H1 (cell line): ENCODE measurements around the gene PRKAG1. TPM values are rescaled to one million over a fixed set of nuclear protein-coding genes. Genes with fewer than 3 reads are reported as not detected.

ENCODE experiments used
- BCL11A ChIP-seq, 2 experiments: IDR thresholded peaks; one replicate each; pipeline ENCODE4 v1.6.1; 2011; ENCODE audit warnings: low read depth in 2 of 2, low read length in 2 of 2, mild to moderate bottlenecking in 2 of 2
- CHD1 ChIP-seq: IDR thresholded peaks from 2 replicates; pipeline ENCODE4 v1.6.1; 2012; ENCODE audit warnings: low read depth, low read length, improper control_type of control experiment
- CHD2 ChIP-seq: IDR thresholded peaks from 2 replicates; pipeline ENCODE4 v1.6.1; 2012; ENCODE audit warnings: low read length, improper control_type of control experiment
- CREB1 ChIP-seq: IDR thresholded peaks from 2 replicates; pipeline ENCODE4 v1.6.1; 2012; ENCODE audit warnings: inconsistent platforms
- EGR1 ChIP-seq: IDR thresholded peaks from 2 replicates; pipeline ENCODE4 v1.6.1; 2011; ENCODE audit warnings: low read depth, low read length, borderline replicate concordance
- EZH2 ChIP-seq: fragments of 200-600 bp; sonication (generic); IDR thresholded peaks from 2 replicates; pipeline ENCODE4 v1.7.1; 2012; ENCODE audit warnings: low read depth, mild to moderate bottlenecking, moderate library complexity, low read length, inconsistent platforms; ENCODE audit not compliant: severe bottlenecking
- HDAC2 ChIP-seq, 2 experiments: fragments of 300-600 bp in 1 of 2; sonication (generic) in 1 of 2; IDR thresholded peaks; 2 replicates each; pipeline ENCODE4 v1.6.1; 2011 to 2012; ENCODE audit warnings: low read depth in 2 of 2, low read length in 2 of 2, mild to moderate bottlenecking in 2 of 2, moderate library complexity in 2 of 2, borderline replicate concordance in 1 of 2, inconsistent platforms in 1 of 2
- HDAC6 ChIP-seq: IDR thresholded peaks from one replicate; pipeline ENCODE4 v1.7.1; 2012; ENCODE audit warnings: low read depth, mild to moderate bottlenecking, inconsistent platforms, low read length, moderate library complexity
- KDM4A ChIP-seq: IDR thresholded peaks from one replicate; pipeline ENCODE4 v1.7.1; 2012; ENCODE audit warnings: low read depth, mild to moderate bottlenecking, moderate library complexity, low read length, inconsistent platforms; ENCODE audit not compliant: severe bottlenecking
- NANOG ChIP-seq: IDR thresholded peaks from 2 replicates; pipeline ENCODE4 v1.6.1; 2011; ENCODE audit warnings: low read length, low read depth, mild to moderate bottlenecking, inconsistent platforms; ENCODE audit not compliant: insufficient read depth, poor library complexity, severe bottlenecking
- RBBP5 ChIP-seq: IDR thresholded peaks from 2 replicates; pipeline ENCODE4 v1.7.1; 2012; ENCODE audit warnings: low read depth, mild to moderate bottlenecking, inconsistent platforms, low read length, moderate library complexity, borderline replicate concordance
- RFX5 ChIP-seq: IDR thresholded peaks from 2 replicates; pipeline ENCODE4 v1.6.1; 2011; ENCODE audit warnings: low read depth, low read length, improper control_type of control experiment, borderline replicate concordance
- SAP30 ChIP-seq: fragments of 300-600 bp; sonication (generic); IDR thresholded peaks from 2 replicates; pipeline ENCODE4 v1.7.1; 2012; ENCODE audit warnings: low read length, moderate library complexity, mild to moderate bottlenecking, inconsistent platforms; ENCODE audit not compliant: insufficient read depth, insufficient replicate concordance
- SIRT6 ChIP-seq: IDR thresholded peaks from one replicate; pipeline ENCODE4 v1.7.1; 2012; ENCODE audit warnings: low read length, inconsistent platforms
- SIX5 ChIP-seq: IDR thresholded peaks from 2 replicates; pipeline ENCODE4 v1.6.1; 2011; ENCODE audit warnings: mild to moderate bottlenecking, low read depth, low read length
- SP2 ChIP-seq: IDR thresholded peaks from 2 replicates; pipeline ENCODE4 v1.6.1; 2012; ENCODE audit warnings: mild to moderate bottlenecking, low read length, inconsistent platforms
- SRF ChIP-seq: IDR thresholded peaks from 2 replicates; pipeline ENCODE4 v1.6.1; 2011; ENCODE audit warnings: mild to moderate bottlenecking, low read depth, low read length, moderate library complexity
- TAF7 ChIP-seq: optimal IDR thresholded peaks from 2 replicates; pipeline ENCODE3; 2011; ENCODE audit warnings: low read depth, mild to moderate bottlenecking, inconsistent platforms, low read length, moderate library complexity, borderline replicate concordance
- TCF12 ChIP-seq: IDR thresholded peaks from 2 replicates; pipeline ENCODE4 v1.6.1; 2011; ENCODE audit warnings: low read depth, mild to moderate bottlenecking, low read length
- TEAD4 ChIP-seq: IDR thresholded peaks from 2 replicates; pipeline ENCODE4 v1.6.1; 2012; ENCODE audit warnings: low read depth, low read length, inconsistent platforms, mixed read lengths
- USF2 ChIP-seq: IDR thresholded peaks from 2 replicates; pipeline ENCODE4 v1.6.1; 2011; ENCODE audit warnings: low read length, improper control_type of control experiment
- ZNF274 ChIP-seq: IDR thresholded peaks from 2 replicates; pipeline ENCODE4 v1.7.0; 2012; ENCODE audit warnings: low read length, borderline replicate concordance; ENCODE audit errors: extremely low read depth
- polyA plus RNA-seq, 7 experiments: library from polyadenylated mRNA; depleted of rRNA in 3 of 7; stranded (reverse) in 5 of 7; unstranded in 2 of 7; fragments of >200 nt in 5 of 7; fragments of 200-250 nt in 2 of 7; gene quantifications; 1 replicate in 5 of 7; 2 replicates in 1 of 7; 4 replicates in 1 of 7; pipeline versions ENCODE4 v1.2.1 to v1.2.3, GENCODE V29; 2011 to 2013; ENCODE audit warnings: missing spikeins in 2 of 7, mixed read lengths in 2 of 7
- total RNA-seq: library from RNA; stranded (reverse); fragmentation: NEBNext Ultra II Directional; extraction: Animal tissue kit (Norgen Biotek cat#: 25700); gene quantifications from 2 replicates; pipeline ENCODE4 v1.2.1, GENCODE V29; 2021

The PRKAG1 gene
- total and polyA plus RNA-seq, 2 of the 8 experiments (the other 6 are each of a cell fraction or from before 2014, with no cell fraction given), result 38.6 to 57.5 TPM

- TF ChIP-seq RBBP5, result no peak
- TF ChIP-seq SIX5, result no peak
- TF ChIP-seq CREB1, result no peak
- no peak for TF ChIP-seq CHD2
- TF ChIP-seq CHD1, result no peak
- TF ChIP-seq USF2, result no peak
- TF ChIP-seq ZNF274, result no peak
- TF ChIP-seq TAF7, result no peak
- peak; percentile 70 for TF ChIP-seq KDM4A
- no peak for TF ChIP-seq SRF
- no peak for TF ChIP-seq TCF12
- TF ChIP-seq BCL11A (IDR thresholded peaks at IDR 0.05; ENCODE audit: low read depth in 2 of 2, low read length in 2 of 2), result no peak
- peak; percentile 24 for TF ChIP-seq EZH2
- TF ChIP-seq RFX5, result no peak
- TF ChIP-seq HDAC2 (IDR thresholded peaks at IDR 0.05; ENCODE audit: borderline replicate concordance in 1 of 2, low read depth in 2 of 2, low read length in 2 of 2), result peak in 1 of 2 experiments; percentile 45; a peak in 1 of 4 replicates
- TF ChIP-seq SP2, result no peak
- TF ChIP-seq NANOG, result no peak
- TF ChIP-seq TEAD4, result no peak
- TF ChIP-seq EGR1, result no peak
- no peak for TF ChIP-seq HDAC6
- TF ChIP-seq SIRT6, result no peak
- TF ChIP-seq SAP30, result no peak
Measured at GRCh38 chr12:48998497-48999353, 19.9 kb downstream of the PRKAG1 start (continued).
